ENCODE data around the gene ABLIM2. TPM values are rescaled to one million over a fixed set of nuclear protein-coding genes. Genes with fewer than 3 reads are reported as not detected.

Gene ABLIM2
- total and polyA plus RNA-seq, 2 of the 4 experiments (the other 2 are of a cell fraction): under 0.01 to 0.10 TPM

DNA sequence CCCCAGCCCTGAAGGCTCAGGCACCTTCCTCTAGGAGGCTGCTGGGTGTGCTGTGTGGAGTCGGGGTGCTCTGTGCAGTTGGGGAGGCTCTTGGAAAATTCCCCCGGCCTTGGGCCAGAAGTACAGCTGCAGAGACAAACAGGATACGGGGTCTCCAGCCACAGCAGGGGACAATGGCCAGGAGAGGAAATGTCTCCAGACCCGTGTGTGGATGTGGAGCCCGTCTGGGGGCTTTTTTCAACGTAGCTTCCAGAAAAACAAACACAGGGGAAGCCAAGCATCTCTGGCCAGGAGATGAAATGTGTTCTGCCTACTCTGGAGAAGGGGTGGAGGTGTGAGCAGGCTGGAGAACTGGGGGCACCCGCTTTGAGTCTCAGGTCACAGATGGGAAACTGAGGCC lies 36.8 kb upstream of the ABLIM2 start:
- DNase-seq: no peak
- Histone ChIP-seq H2AK9ac (replicated peaks; ENCODE audit: low read depth, low read length, poor library complexity) (no peak overlapping the region), H3K4ac (ENCODE audit: low read depth, low read length) (no peak overlapping the region), H3K9me1 (ENCODE audit: insufficient read depth, low read length) (peaks cover 10% of the 10 kb centered on the region; the same call in 1 of the 2 replicates), H2BK5ac (ENCODE audit: low read depth, low read length, poor library complexity, severe bottlenecking) (no peak overlapping the region), H3K27me3 (ENCODE audit: control insufficient read depth, insufficient read depth, low read length) (peaks cover 21% of the 10 kb centered on the region; the same call in 1 of the 2 replicates), H4K8ac (ENCODE audit: low read depth in 2 of 2, low read length in 2 of 2) (no peak overlapping the region), H3K36me3 (ENCODE audit: control insufficient read depth, insufficient read depth, low read length) (no peaks in the 10 kb centered on the region), H3K27ac (ENCODE audit: insufficient read depth, low read length) (no peak overlapping the region), H3K4me2 (ENCODE audit: low read depth, low read length) (no peak overlapping the region), H4K91ac (ENCODE audit: insufficient read depth, low read depth, low read length) (no peak overlapping the region), H3K9ac (ENCODE audit: low read depth, low read length) (no peak overlapping the region), H2BK15ac (ENCODE audit: low read depth, low read length) (no peak overlapping the region), H3K14ac (replicated peaks; ENCODE audit: low read depth, low read length) (no peak overlapping the region), H4K20me1 (ENCODE audit: insufficient read depth, low read length) (no peaks in the 10 kb centered on the region), H3K4me3 (ENCODE audit: insufficient read depth, low read depth, low read length) (no peak overlapping the region), H2AFZ (replicated peaks; ENCODE audit: low read length, poor library complexity) (no peak overlapping the region), H4K5ac (ENCODE audit: low read depth, low read length) (no peak overlapping the region), H3K9me3 (ENCODE audit: control insufficient read depth, insufficient read depth, low read length) (no peaks in the 10 kb centered on the region), H2BK120ac (ENCODE audit: low read depth, low read length) (no peak overlapping the region), H3K56ac (ENCODE audit: extremely low read depth, insufficient read depth, low read length) (no peak overlapping the region), H3K79me1 (ENCODE audit: low read depth in 1 of 2, low read length in 2 of 2) (no peaks in the 10 kb centered on the region), H2AK5ac (ENCODE audit: low read depth, low read length) (no peak overlapping the region), H3K23ac (ENCODE audit: low read depth, low read length) (no peak overlapping the region), H2BK20ac (ENCODE audit: low read depth, low read length) (no peak overlapping the region), H3K4me1 (ENCODE audit: control insufficient read depth, insufficient read depth, low read length) (peaks cover 11% of the 10 kb centered on the region), H3K18ac (ENCODE audit: low read depth, low read length) (no peak overlapping the region)
- POLR2A ChIA-PET (ENCODE audit: unreplicated experiment): no interaction called here
- no peak for ATAC-seq (ENCODE audit: low read depth)
- CTCF ChIA-PET: no interaction called here
- in situ Hi-C loops (cut with MboI; ENCODE audit: low sequenced_read_pairs) (no loop called here), intact Hi-C loops (cut with micrococcal nuclease) (no loop called here), dilution Hi-C loops (cut with HindIII; ENCODE audit: low sequenced_read_pairs, unreplicated experiment) (no loop called here)
- no TSS peak for BruUV-seq (replicated peaks)
- no peak for TF ChIP-seq ELK1 (IDR thresholded peaks at IDR 0.05; ENCODE audit: borderline replicate concordance, low read depth, low read length)
- TF ChIP-seq USF2 (IDR thresholded peaks at IDR 0.05; ENCODE audit: low read depth, low read length): no peak
- no peak for TF ChIP-seq CEBPB (IDR thresholded peaks at IDR 0.05; ENCODE audit: low read depth, low read length)
- TF ChIP-seq RAD21 (IDR thresholded peaks at IDR 0.05; ENCODE audit: low read length): no peak
- TF ChIP-seq MAFK (IDR thresholded peaks at IDR 0.05; ENCODE audit: low read depth, low read length): no peak
- TF ChIP-seq SMC3 (IDR thresholded peaks at IDR 0.05; ENCODE audit: low read depth, low read length): no peak
- TF ChIP-seq MAZ (IDR thresholded peaks at IDR 0.05; ENCODE audit: borderline replicate concordance, low read depth, low read length): no peak
- TF ChIP-seq CHD1 (IDR thresholded peaks at IDR 0.05; ENCODE audit: low read depth, low read length): no peak
- TF ChIP-seq POLR2A (IDR thresholded peaks at IDR 0.05; ENCODE audit: low read depth, low read length): no peak
- TF ChIP-seq BHLHE40 (IDR thresholded peaks at IDR 0.05; ENCODE audit: low read depth, low read length): no peak
- no peak for TF ChIP-seq RCOR1 (IDR thresholded peaks at IDR 0.05; ENCODE audit: insufficient replicate concordance, low read length)
- TF ChIP-seq FOS (IDR thresholded peaks at IDR 0.05; ENCODE audit: low read depth, low read length): no peak
- TF ChIP-seq MXI1 (IDR thresholded peaks at IDR 0.05; ENCODE audit: borderline replicate concordance, low read depth, low read length): no peak
- TF ChIP-seq NFE2L2 (IDR thresholded peaks at IDR 0.05; ENCODE audit: low read depth, low read length): no peak
- no peak for TF ChIP-seq RFX5 (IDR thresholded peaks at IDR 0.05; ENCODE audit: low read depth, low read length)
- TF ChIP-seq CTCF (conservative IDR thresholded peaks at IDR 0.05; ENCODE audit: low read depth, low read length): no peak
- WGBS, 2 experiments (ENCODE audit: extremely low coverage in 2 of 2, insufficient read length in 1 of 2): 28% methylated on average over 3 of the region's 7 CpGs; no CpG with 5 or more reads in 1 of the 2 experiments
